Cardiac fibroblast (primary cell): ENCODE measurements around the gene PPT2.

ENCODE experiments used
- DNase-seq, 2 donors: peaks; one replicate each; pipeline versions ENCODE4 v3.0.0 to v3.0.0-alpha.2; 2010; ENCODE audit warnings: low read depth in 2 of 2
- H3K4me3 ChIP-seq, 2 donors: replicated peaks in 1 of 2; 1 replicate in 1 of 2; 2 replicates in 1 of 2; pipeline ENCODE4 v1.5.1; 2011; ENCODE audit warnings: low read depth in 2 of 2, low read length in 2 of 2, mild to moderate bottlenecking in 2 of 2, moderate library complexity in 1 of 2
- TF ChIP-seq, protein P1 (sequence below): IDR thresholded peaks from one replicate; pipeline ENCODE4 v1.5.1; 2011; ENCODE audit warnings: low read depth, mild to moderate bottlenecking, low read length, inconsistent platforms

PPT2 gene

DNA sequence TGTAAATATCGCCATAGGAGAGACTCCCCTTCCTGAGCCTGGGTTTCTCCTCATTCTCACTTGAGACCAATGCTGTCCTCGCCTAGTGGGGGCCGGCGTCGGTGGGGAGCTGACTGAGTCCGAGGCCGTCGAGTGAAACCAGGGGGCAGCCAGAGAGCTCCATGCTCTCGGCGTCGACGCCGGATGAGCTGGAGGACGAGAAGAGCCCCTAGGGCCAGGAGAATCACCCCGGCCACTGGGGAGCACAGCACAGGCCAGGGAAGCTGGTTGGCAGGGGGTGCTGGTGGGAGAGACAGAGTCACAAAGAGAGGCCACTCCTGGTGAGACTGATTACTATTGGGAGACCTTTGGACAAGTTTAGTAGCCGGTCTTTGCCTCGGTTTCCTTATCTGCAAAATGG, 44.9 kb downstream of the PPT2 start:
- DNase-seq = no peak
- TF ChIP-seq, protein P1, sequence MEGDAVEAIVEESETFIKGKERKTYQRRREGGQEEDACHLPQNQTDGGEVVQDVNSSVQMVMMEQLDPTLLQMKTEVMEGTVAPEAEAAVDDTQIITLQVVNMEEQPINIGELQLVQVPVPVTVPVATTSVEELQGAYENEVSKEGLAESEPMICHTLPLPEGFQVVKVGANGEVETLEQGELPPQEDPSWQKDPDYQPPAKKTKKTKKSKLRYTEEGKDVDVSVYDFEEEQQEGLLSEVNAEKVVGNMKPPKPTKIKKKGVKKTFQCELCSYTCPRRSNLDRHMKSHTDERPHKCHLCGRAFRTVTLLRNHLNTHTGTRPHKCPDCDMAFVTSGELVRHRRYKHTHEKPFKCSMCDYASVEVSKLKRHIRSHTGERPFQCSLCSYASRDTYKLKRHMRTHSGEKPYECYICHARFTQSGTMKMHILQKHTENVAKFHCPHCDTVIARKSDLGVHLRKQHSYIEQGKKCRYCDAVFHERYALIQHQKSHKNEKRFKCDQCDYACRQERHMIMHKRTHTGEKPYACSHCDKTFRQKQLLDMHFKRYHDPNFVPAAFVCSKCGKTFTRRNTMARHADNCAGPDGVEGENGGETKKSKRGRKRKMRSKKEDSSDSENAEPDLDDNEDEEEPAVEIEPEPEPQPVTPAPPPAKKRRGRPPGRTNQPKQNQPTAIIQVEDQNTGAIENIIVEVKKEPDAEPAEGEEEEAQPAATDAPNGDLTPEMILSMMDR = no peak
- no peak overlapping the region for H3K4me3 ChIP-seq

DNA sequence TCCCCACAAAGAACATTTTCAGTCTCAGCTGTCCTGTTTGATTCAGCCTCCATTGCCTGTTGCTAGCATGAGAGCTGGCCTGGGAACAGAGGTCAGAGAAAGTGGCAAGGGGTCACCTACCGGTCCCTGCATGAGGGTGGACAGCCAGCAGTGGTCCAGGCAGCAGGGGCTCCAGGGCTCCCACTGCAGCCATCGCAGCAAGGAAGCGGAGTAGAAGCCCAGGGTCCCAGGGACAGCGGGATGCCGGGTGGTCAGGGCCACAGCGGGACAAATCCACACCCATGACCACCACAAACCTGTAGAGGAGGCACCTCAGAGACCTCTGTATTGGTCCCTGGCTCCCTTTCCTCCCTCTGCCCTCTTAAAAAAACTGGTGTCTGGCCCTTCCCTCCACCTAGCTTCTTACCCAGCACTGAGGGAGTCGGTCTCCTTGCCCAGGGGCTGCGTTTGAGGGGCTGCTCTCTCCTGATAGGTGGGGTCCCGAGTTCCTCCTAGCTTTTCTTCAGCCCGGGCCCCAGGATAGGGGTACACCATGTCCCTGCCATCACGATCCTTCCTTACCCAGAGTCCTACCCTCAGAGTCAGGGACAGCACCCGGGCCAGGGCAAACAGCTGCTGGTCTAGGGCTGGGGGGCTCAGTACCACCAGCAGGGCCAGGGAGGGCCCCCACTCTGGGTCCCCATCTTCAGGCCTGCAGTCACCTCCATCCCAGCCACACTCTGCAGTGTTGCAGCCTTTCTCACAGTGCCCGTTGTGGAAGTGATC, 47.0 kb downstream of the PPT2 start:
- H3K4me3 ChIP-seq = no peak overlapping the region
- TF ChIP-seq, protein P1 = no peak
- no peak for DNase-seq

DNA sequence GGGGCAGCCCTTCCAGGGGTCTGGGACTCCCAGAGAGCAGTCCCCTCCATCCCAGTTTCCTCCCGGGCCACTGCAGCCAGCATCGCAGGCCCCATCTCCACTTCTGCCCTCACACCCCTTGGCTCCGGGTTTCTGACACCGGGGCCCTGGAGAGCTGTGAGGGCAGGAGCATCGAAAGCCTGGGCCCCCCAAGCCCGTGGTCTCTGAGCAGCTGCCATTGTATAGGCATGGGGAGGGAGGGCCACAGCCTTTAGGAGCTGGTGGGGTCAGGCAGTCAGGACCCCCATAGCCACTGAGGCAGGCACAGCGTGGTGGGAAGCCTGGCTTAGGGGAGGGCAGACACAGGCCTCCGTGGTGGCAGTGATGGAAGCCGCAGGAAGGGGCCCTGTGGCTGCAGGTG, 48.2 kb downstream of the PPT2 start:
- no peak for DNase-seq
- TF ChIP-seq, protein P1 = no peak
- H3K4me3 ChIP-seq = no peak overlapping the region

- TF ChIP-seq, protein P1 = no peak
Measured at GRCh38 chr6:32203426-32204267, 49.7 kb downstream of the PPT2 start.

DNA sequence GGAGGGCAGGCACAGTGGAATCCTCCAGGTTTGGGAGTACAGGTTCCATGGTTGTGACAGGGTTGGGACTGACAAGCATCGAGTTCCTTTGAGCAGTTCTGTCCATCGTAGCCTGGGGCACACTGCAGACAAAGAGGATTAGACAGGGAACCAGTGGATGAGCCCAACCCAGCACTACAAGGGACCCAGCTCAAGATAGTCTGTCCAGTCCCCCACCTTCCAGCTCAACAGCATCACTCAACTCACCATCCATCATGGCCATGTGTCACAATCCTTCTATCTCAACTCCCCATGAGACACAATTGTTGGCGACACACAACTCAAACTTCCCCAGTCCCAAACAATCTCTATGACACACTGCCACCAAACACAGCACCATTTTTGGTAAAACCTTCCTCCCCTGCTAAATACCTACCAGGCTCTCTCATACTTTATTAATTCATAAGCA, 50.4 kb downstream of the PPT2 start:
- TF ChIP-seq, protein P1 = no peak
- DNase-seq = no peak
- H3K4me3 ChIP-seq = no peak overlapping the region

More at GRCh38 chr6:32203426-32204267, 49.7 kb downstream of the PPT2 start:
- no peak for DNase-seq
- H3K4me3 ChIP-seq = no peak overlapping the region

DNA sequence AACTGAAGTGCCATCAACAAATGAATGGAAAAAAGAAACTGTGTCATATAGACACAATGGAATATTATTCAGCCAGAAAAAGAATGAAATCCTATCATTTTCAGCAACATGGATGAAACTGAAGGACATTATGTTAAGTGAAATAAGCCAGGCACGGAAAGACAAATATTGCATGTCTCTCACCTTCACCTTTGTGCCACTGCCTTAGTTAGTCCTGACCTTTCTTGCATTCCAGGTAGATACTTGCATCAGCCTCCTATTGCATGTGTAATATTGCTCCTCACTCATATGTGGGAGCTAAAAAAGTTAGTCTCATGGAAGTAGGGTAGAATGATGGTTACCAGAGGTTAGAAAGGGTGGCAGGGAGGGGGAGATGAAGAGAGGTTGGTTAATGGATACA, 55.1 kb downstream of the PPT2 start:
- no peak for DNase-seq
- H3K4me3 ChIP-seq = no peak overlapping the region
- TF ChIP-seq, protein P1 = no peak
